Mesenchymal stem cell (in vitro differentiated cells and primary cell): ENCODE results near the gene MADD.

Experiments
- DNase-seq: peaks from one replicate; pipeline ENCODE4 v3.0.0-alpha.2; 2013
- H2AFZ ChIP-seq: one replicate; pipeline ENCODE4 v1.6.1; 2013; ENCODE audit warnings: low read depth, mild to moderate bottlenecking, control low read depth, inconsistent platforms, low read length, moderate library complexity
- H2AK5ac ChIP-seq: 2 replicates; pipeline ENCODE4 v1.6.1; 2013; ENCODE audit warnings: low read length, moderate library complexity, mild to moderate bottlenecking, inconsistent platforms; ENCODE audit not compliant: severe bottlenecking
- H2BK120ac ChIP-seq: one replicate; pipeline ENCODE4 v1.6.1; 2013; ENCODE audit warnings: low read depth, mild to moderate bottlenecking, inconsistent platforms, low read length, moderate library complexity
- H2BK12ac ChIP-seq, 2 experiments: one replicate each; pipeline ENCODE4 v1.6.1; 2013; ENCODE audit warnings: inconsistent platforms in 2 of 2, low read length in 2 of 2, mild to moderate bottlenecking in 2 of 2, moderate library complexity in 2 of 2, control low read depth in 1 of 2
- H2BK15ac ChIP-seq: one replicate; pipeline ENCODE4 v1.6.1; 2013; ENCODE audit warnings: mild to moderate bottlenecking, low read depth, inconsistent platforms; ENCODE audit not compliant: poor library complexity, severe bottlenecking
- H2BK5ac ChIP-seq: 2 replicates; pipeline ENCODE4 v1.6.1; 2013; ENCODE audit warnings: low read depth, mild to moderate bottlenecking, low read length, control low read depth, inconsistent platforms; ENCODE audit not compliant: poor library complexity, severe bottlenecking
- H3K14ac ChIP-seq, 2 experiments: one replicate each; pipeline ENCODE4 v1.6.1; 2013; ENCODE audit warnings: inconsistent platforms in 2 of 2, low read length in 2 of 2, control low read depth in 1 of 2, mild to moderate bottlenecking in 1 of 2, moderate library complexity in 1 of 2
- H3K18ac ChIP-seq, 2 experiments: one replicate each; pipeline ENCODE4 v1.6.1; 2013; ENCODE audit warnings: inconsistent platforms in 2 of 2, low read length in 2 of 2, control low read depth in 1 of 2, low read depth in 1 of 2, mild to moderate bottlenecking in 1 of 2
- H3K23ac ChIP-seq, 2 experiments: one replicate each; pipeline ENCODE4 v1.6.1; 2013; ENCODE audit warnings: inconsistent platforms in 2 of 2, low read length in 2 of 2, mild to moderate bottlenecking in 2 of 2, moderate library complexity in 2 of 2, control low read depth in 1 of 2
- H3K27ac ChIP-seq: 2 replicates; pipeline ENCODE4 v1.5.1; 2013; ENCODE audit warnings: mild to moderate bottlenecking, moderate library complexity, low read length, control low read depth, inconsistent platforms; ENCODE audit not compliant: poor library complexity, severe bottlenecking
- H3K27me3 ChIP-seq, 2 experiments: 2 replicates each; pipeline versions ENCODE4 v1.6.1 to v1.7.0; 2013; ENCODE audit warnings: low read length in 2 of 2, mild to moderate bottlenecking in 2 of 2, moderate library complexity in 2 of 2, control low read depth in 1 of 2, inconsistent platforms in 1 of 2; ENCODE audit not compliant: control insufficient read depth in 1 of 2, insufficient read depth in 1 of 2
- H3K36me3 ChIP-seq, 2 experiments: 2 replicates each; pipeline versions ENCODE4 v1.6.1 to v1.7.0; 2013; ENCODE audit warnings: low read length in 2 of 2, control low read depth in 1 of 2, inconsistent platforms in 1 of 2, low read depth in 1 of 2, mild to moderate bottlenecking in 1 of 2; ENCODE audit not compliant: insufficient read depth in 2 of 2, control insufficient read depth in 1 of 2
- H3K4ac ChIP-seq, 2 experiments: one replicate each; pipeline ENCODE4 v1.6.1; 2013; ENCODE audit warnings: inconsistent platforms in 2 of 2, low read length in 2 of 2, mild to moderate bottlenecking in 2 of 2, moderate library complexity in 2 of 2, control low read depth in 1 of 2, low read depth in 1 of 2
- H3K4me1 ChIP-seq: 2 replicates; pipeline ENCODE4 v1.6.1; 2013; ENCODE audit warnings: low read depth, low read length, control low read depth; ENCODE audit not compliant: control insufficient read depth, insufficient read depth
- H3K4me2 ChIP-seq: 2 replicates; pipeline ENCODE4 v1.6.1; 2013; ENCODE audit warnings: low read length, mild to moderate bottlenecking, inconsistent platforms; ENCODE audit not compliant: poor library complexity, severe bottlenecking
- H3K4me3 ChIP-seq, 2 experiments: 2 replicates each; pipeline versions ENCODE4 v1.5.1 to v1.7.0; 2013; ENCODE audit warnings: low read length in 2 of 2, mild to moderate bottlenecking in 2 of 2, control low read depth in 1 of 2, low read depth in 1 of 2; ENCODE audit not compliant: insufficient read depth in 1 of 2
- H3K79me1 ChIP-seq: replicated peaks from 2 replicates; pipeline ENCODE4 v1.6.1; 2013; ENCODE audit warnings: mild to moderate bottlenecking, control low read depth, low read length, inconsistent platforms; ENCODE audit not compliant: poor library complexity, severe bottlenecking
- H3K9ac ChIP-seq: 2 replicates; pipeline ENCODE4 v1.7.0; 2013; ENCODE audit warnings: mild to moderate bottlenecking, low read length, moderate library complexity
- H3K9me3 ChIP-seq: 2 replicates; pipeline ENCODE4 v1.7.0; 2013; ENCODE audit warnings: mild to moderate bottlenecking, low read length; ENCODE audit not compliant: control insufficient read depth
- H4K8ac ChIP-seq: one replicate; pipeline ENCODE4 v1.6.1; 2013; ENCODE audit warnings: inconsistent platforms, mild to moderate bottlenecking, low read length, moderate library complexity
- H4K91ac ChIP-seq: one replicate; pipeline ENCODE4 v1.6.1; 2013; ENCODE audit warnings: mild to moderate bottlenecking, low read length, inconsistent platforms
- WGBS: methylation state at CpG from one replicate; pipeline ENCODE4 v1.1.7; 2013; ENCODE audit warnings: mixed read lengths; 5-methylcytosine and 5-hydroxymethylcytosine counted together

MADD gene

DNA sequence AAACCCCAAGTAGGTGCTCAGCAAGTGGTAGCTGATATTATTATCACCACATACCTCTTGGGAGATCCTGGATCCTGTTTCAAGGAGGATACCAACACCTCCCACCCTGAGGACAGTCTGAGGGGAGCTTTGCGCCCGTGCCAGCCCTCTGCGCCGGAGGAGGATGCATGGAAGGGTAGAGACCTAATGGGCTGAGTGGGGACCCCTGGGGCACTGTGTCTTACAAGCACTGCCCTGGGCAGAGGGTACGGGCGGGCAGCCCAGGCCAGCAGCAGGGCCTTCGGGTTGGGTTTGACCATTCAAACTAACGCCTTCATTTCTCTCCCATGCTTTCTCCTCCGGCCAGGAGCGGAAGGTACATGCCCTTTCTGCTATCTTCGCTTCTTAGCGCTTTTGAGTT is 56.3 kb downstream of the MADD start:
- no peak overlapping the region for H2BK120ac ChIP-seq
- H3K4ac ChIP-seq = no peak overlapping the region
- no peak for DNase-seq
- no peak overlapping the region for H3K9ac ChIP-seq
- H4K91ac ChIP-seq = no peak overlapping the region
- H3K4me2 ChIP-seq = no peak overlapping the region
- no peak overlapping the region for H3K14ac ChIP-seq
- H2BK12ac ChIP-seq = no peak overlapping the region
- H3K23ac ChIP-seq = no peak overlapping the region
- H3K27ac ChIP-seq = no peak overlapping the region
- no peaks in the 10 kb centered on the region for H3K27me3 ChIP-seq
- no peak overlapping the region for H3K4me3 ChIP-seq
- no peak overlapping the region for H4K8ac ChIP-seq
- H2BK15ac ChIP-seq = no peak overlapping the region
- H3K9me3 ChIP-seq = no peaks in the 10 kb centered on the region
- peaks cover 9 to 66% of the 10 kb centered on the region in 2 experiments for H3K36me3 ChIP-seq
- peaks cover 9% of the 10 kb centered on the region for H3K4me1 ChIP-seq
- no peak overlapping the region for H2BK5ac ChIP-seq
- H2AFZ ChIP-seq = no peak overlapping the region
- H3K79me1 ChIP-seq = peaks cover 2% of the 10 kb centered on the region
- H2AK5ac ChIP-seq = no peak overlapping the region
- no peak overlapping the region for H3K18ac ChIP-seq
- WGBS = 94% methylated on average over 12 of the region's 12 CpGs

DNA sequence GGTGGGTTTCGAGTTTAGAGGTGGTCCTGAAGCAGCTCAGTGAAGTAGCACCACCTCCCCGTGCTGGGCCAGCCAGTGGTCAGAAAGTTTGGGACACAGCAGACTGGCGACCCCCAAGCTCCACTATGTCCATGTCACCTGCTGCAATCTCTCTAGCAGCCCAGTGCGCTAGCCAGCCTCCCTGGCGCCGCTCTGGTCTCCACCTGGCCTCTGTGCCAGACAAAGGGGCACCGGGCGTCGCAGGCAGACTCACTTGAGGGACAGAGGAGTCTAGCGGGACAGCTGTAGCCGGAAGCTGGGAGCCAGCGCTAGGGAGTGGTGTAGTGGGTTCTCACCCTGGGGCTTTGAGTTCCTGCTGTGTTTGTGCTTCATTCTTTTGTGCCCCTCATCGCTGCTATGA is 57.1 kb downstream of the MADD start:
- H2AK5ac ChIP-seq = no peak overlapping the region
- no peak overlapping the region for H3K14ac ChIP-seq
- 97% methylated on average over 13 of the region's 13 CpGs for WGBS
- no peak for DNase-seq
- peaks cover 1 to 73% of the 10 kb centered on the region in 2 experiments for H3K36me3 ChIP-seq
- no peak overlapping the region for H3K4ac ChIP-seq
- H3K27me3 ChIP-seq = no peaks in the 10 kb centered on the region
- H2BK120ac ChIP-seq = no peak overlapping the region
- H4K91ac ChIP-seq = no peak overlapping the region
- H3K4me3 ChIP-seq = no peak overlapping the region
- H2AFZ ChIP-seq = no peak overlapping the region
- H3K23ac ChIP-seq = no peak overlapping the region
- no peak overlapping the region for H2BK12ac ChIP-seq
- H3K4me1 ChIP-seq = peaks cover 9% of the 10 kb centered on the region
- H3K4me2 ChIP-seq = no peak overlapping the region
- no peak overlapping the region for H3K27ac ChIP-seq
- H3K9ac ChIP-seq = no peak overlapping the region
- no peak overlapping the region for H2BK15ac ChIP-seq
- peaks cover 2% of the 10 kb centered on the region for H3K79me1 ChIP-seq
- no peak overlapping the region for H3K18ac ChIP-seq
- no peak overlapping the region for H2BK5ac ChIP-seq
- no peaks in the 10 kb centered on the region for H3K9me3 ChIP-seq
- H4K8ac ChIP-seq = no peak overlapping the region

DNA sequence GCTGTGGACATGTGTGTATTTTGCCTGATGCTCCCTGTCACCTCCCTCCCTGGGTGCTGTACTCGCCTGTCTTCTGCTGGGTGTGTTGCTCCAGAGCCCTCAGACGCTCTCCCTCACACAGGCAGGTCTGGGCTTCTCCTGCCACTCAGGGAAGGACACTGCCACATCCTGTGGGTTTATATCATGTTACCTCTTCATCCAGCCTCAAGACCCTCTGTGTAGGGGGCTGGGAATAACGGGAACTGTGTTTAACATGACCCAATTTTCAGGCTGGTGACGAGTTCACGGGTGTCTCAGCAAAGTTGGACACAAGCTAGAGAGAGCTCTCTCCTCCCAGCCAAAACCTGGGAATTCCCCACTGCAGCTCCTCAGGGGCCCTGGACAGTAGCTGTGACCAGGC is 58.0 kb downstream of the MADD start:
- peaks cover 2% of the 10 kb centered on the region for H3K79me1 ChIP-seq
- 96% methylated on average over 5 of the region's 5 CpGs for WGBS
- H3K36me3 ChIP-seq = peaks cover 0 to 66% of the 10 kb centered on the region in 2 experiments
- no peak overlapping the region for H2BK15ac ChIP-seq
- H2AFZ ChIP-seq = no peak overlapping the region
- no peaks in the 10 kb centered on the region for H3K9me3 ChIP-seq
- H2AK5ac ChIP-seq = no peak overlapping the region
- H2BK5ac ChIP-seq = no peak overlapping the region
- H4K8ac ChIP-seq = no peak overlapping the region
- no peak overlapping the region for H3K27ac ChIP-seq
- no peaks in the 10 kb centered on the region for H3K27me3 ChIP-seq
- H2BK120ac ChIP-seq = no peak overlapping the region
- no peak overlapping the region for H2BK12ac ChIP-seq
- no peak overlapping the region for H3K4me3 ChIP-seq
- H3K23ac ChIP-seq = no peak overlapping the region
- H3K14ac ChIP-seq = no peak overlapping the region
- no peak overlapping the region for H3K4ac ChIP-seq
- H3K9ac ChIP-seq = no peak overlapping the region
- no peak overlapping the region for H3K18ac ChIP-seq
- H4K91ac ChIP-seq = no peak overlapping the region
- no peak for DNase-seq
- H3K4me2 ChIP-seq = no peak overlapping the region
- peaks cover 9% of the 10 kb centered on the region for H3K4me1 ChIP-seq

DNA sequence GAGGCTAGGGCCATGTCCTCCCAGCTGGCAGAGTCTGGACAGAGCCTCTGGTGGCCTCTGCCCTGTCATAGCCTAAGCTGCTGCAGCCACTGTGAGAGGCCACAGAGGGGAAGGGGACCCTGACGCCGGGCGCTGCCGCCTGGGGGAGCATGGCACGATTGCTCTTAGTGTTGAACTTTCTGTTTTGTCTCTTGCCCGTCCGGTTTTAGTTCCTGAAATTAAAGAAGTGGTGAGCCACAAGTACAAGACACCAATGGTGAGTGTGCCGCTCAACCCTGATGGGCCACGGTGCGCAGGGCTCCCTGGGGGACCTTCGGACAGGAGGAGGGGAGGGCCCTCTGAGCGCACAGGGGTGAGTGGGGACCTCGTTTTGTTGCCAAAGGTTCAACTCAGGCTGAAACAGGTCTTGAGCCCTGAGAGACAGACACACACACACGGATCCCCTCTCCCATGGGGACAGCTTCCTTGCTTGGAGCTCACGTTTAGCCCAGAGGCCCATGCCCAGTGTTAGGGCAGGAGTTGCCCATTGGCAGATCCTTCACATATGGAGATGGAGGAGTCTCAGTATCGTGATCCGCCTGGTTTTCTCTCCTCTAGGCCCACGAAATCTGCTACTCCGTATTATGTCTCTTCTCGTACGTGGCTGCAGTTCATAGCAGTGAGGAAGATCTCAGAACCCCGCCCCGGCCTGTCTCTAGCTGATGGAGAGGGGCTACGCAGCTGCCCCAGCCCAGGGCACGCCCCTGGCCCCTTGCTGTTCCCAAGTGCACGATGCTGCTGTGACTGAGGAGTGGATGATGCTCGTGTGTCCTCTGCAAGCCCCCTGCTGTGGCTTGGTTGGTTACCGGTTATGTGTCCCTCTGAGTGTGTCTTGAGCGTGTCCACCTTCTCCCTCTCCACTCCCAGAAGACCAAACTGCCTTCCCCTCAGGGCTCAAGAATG is 58.8 kb downstream of the MADD start:
- Histone ChIP-seq H3K79me1 (no peaks in the 10 kb centered on the region), H3K27ac (no peak overlapping the region), H3K27me3 (no peaks in the 10 kb centered on the region), H4K8ac (no peak overlapping the region), H3K9ac (no peak overlapping the region), H3K18ac (no peak overlapping the region), H3K4me3 (no peak overlapping the region), H2BK12ac (no peak overlapping the region), H4K91ac (no peak overlapping the region), H3K4me1 (peaks cover 9% of the 10 kb centered on the region), H2BK5ac (no peak overlapping the region), H2AK5ac (no peak overlapping the region), H3K4me2 (no peak overlapping the region), H3K9me3 (no peaks in the 10 kb centered on the region), H3K14ac (no peak overlapping the region), H2AFZ (no peak overlapping the region), H3K36me3 (peaks cover 0 to 59% of the 10 kb centered on the region in 2 experiments), H3K4ac (no peak overlapping the region), H3K23ac (no peak overlapping the region), H2BK15ac (no peak overlapping the region), H2BK120ac (no peak overlapping the region)
- 95% methylated on average over 29 of the region's 29 CpGs for WGBS
- DNase-seq = no peak
